Left lung (tissue), 10 donors: ENCODE results near the gene MPZL1. TPM values are rescaled to one million over a fixed set of nuclear protein-coding genes. Genes with fewer than 3 reads are reported as not detected.

ENCODE experiments used
- ATAC-seq: fragments of 200-7000 bp; cut with Tn5 transposase; one replicate; pipeline ENCODE4 v1.9.1; 2020; ENCODE audit warnings: moderate library complexity
- DNase-seq, 4 donors: peaks; one replicate each; pipeline ENCODE4 v3.0.0-alpha.2; 2013 to 2020
- H3K27ac ChIP-seq, 2 donors: fragments of 200-600 bp; sonication (generic) in 1 of 2; one replicate each; pipeline versions ENCODE4 v1.5.0 to v1.8.0; 2020 to 2021
- H3K27me3 ChIP-seq, 2 donors: fragments of 200-600 bp; sonication (generic) in 1 of 2; one replicate each; pipeline versions ENCODE4 v1.5.0 to v1.8.0; 2020 to 2021
- H3K36me3 ChIP-seq, 2 donors: fragments of 200-600 bp; sonication (generic) in 1 of 2; one replicate each; pipeline versions ENCODE4 v1.5.0 to v1.8.0; 2020 to 2021
- H3K4me1 ChIP-seq, 2 donors: fragments of 200-600 bp; one replicate each; pipeline ENCODE4 v1.8.0; 2021
- H3K4me3 ChIP-seq, 2 donors: fragments of 200-600 bp; sonication (generic) in 1 of 2; one replicate each; pipeline versions ENCODE4 v1.5.0 to v1.8.0; 2020 to 2021; ENCODE audit warnings: mild to moderate bottlenecking in 1 of 2
- H3K9me3 ChIP-seq, 2 donors: fragments of 200-600 bp; sonication (generic) in 1 of 2; one replicate each; pipeline versions ENCODE4 v1.5.0 to v1.8.0; 2020 to 2021
- CTCF ChIP-seq, 2 donors: fragments of 200-600 bp; sonication (generic) in 1 of 2; IDR thresholded peaks; one replicate each; pipeline versions ENCODE4 v1.5.0 to v1.8.0; 2021; ENCODE audit warnings: antibody characterized with exemption in 2 of 2
- intact Hi-C, 2 donors: fragments of 100-400 bp; cut with DNase I; formaldehyde crosslinking; loops; one replicate each; pipeline versions ENCODE4 v1.11.2 to v1.14.2; 2022
- polyA plus RNA-seq, 6 donors: library from polyadenylated mRNA; unstranded; fragments of 120-200 nt; gene quantifications; one replicate each; pipeline ENCODE4 v1.2.1, GENCODE V29; 2013; ENCODE audit not compliant: insufficient read length in 6 of 6
- total RNA-seq, 2 donors: library from RNA; stranded (reverse); fragmentation: NEBNext Ultra II Directional; extraction: Animal tissue kit (Norgen Biotek cat#: 25700); gene quantifications; one replicate each; pipeline ENCODE4 v1.2.1, GENCODE V29; 2021
- donor health status: DM: no; HTN: yes; CAD: no.
- donor health status: DM: no; HTN: no; CAD: no.

The MPZL1 gene
- total and polyA plus RNA-seq, 8 donors, result 110 to 148 (median 122) TPM

GRCh38 chr1:167837326-167837725, 115.5 kb downstream of the MPZL1 start:
- DNase-seq, result no peak
- Histone ChIP-seq H3K4me1 (no peaks in the 10 kb centered on the region), H3K27ac (no peak overlapping the region), H3K27me3 (no peaks in the 10 kb centered on the region), H3K36me3 (no peaks in the 10 kb centered on the region), H3K9me3 (no peaks in the 10 kb centered on the region), H3K4me3 (no peak overlapping the region)
- TF ChIP-seq CTCF (IDR thresholded peaks at IDR 0.05), result no peak
- intact Hi-C loops, result no loop called here
- no peak for ATAC-seq

GRCh38 chr1:167839009-167839408, 117.2 kb downstream of the MPZL1 start:
- TF ChIP-seq CTCF (IDR thresholded peaks at IDR 0.05), result no peak
- ATAC-seq (no peak), DNase-seq (no peak)
- Histone ChIP-seq H3K9me3 (no peaks in the 10 kb centered on the region), H3K4me1 (no peaks in the 10 kb centered on the region), H3K36me3 (no peaks in the 10 kb centered on the region), H3K27me3 (no peaks in the 10 kb centered on the region), H3K27ac (no peak overlapping the region), H3K4me3 (no peak overlapping the region)
- intact Hi-C loops, result no loop called here

Other genes with a start within 250 kb of the MPZL1 start
- gene CD247, start 203.5 kb upstream of the MPZL1 start, total RNA-seq, result 1 to 10 TPM; 5.3 to 5.6 TPM
- gene CD247, start 203.5 kb upstream of the MPZL1 start, polyA plus RNA-seq, result 1 to 10 TPM; 1.3 to 2.0 (median 1.7) TPM
- 100 to 1,000 TPM; 132 to 157 TPM for gene CREG1, start 168.2 kb upstream of the MPZL1 start, total RNA-seq
- gene CREG1, start 168.2 kb upstream of the MPZL1 start, polyA plus RNA-seq, result 10 to 100 TPM; 71.7 to 97.7 (median 91.5) TPM
- gene RCSD1, start 91.8 kb upstream of the MPZL1 start, total RNA-seq, result 10 to 100 TPM; 12.2 to 21.5 TPM
- gene RCSD1, start 91.8 kb upstream of the MPZL1 start, polyA plus RNA-seq, result 10 to 100 TPM; 19.7 to 21.9 (median 21.3) TPM
- under 1 TPM in 1 of 2 donors, not detected in 1; 0.37 TPM for gene ADCY10, start 192.2 kb downstream of the MPZL1 start, total RNA-seq
- under 1 TPM; 0.11 to 0.26 (median 0.21) TPM for gene ADCY10, start 192.2 kb downstream of the MPZL1 start, polyA plus RNA-seq
- gene DCAF6, start 214.7 kb downstream of the MPZL1 start, total RNA-seq, result 10 to 100 TPM; 39.7 to 43.1 TPM
- 10 to 100 TPM; 53.7 to 62.7 (median 57.1) TPM for gene DCAF6, start 214.7 kb downstream of the MPZL1 start, polyA plus RNA-seq
- 10 to 100 TPM; 51.8 to 54.0 TPM for gene MPC2, start 215.1 kb downstream of the MPZL1 start, total RNA-seq
- gene MPC2, start 215.1 kb downstream of the MPZL1 start, polyA plus RNA-seq, result 10 to 100 TPM; 44.0 to 59.2 (median 46.0) TPM